CD4-positive, alpha-beta T cell treated with Interleukin-15 for 4 hours (primary cell): ENCODE results near the gene CFAP61.

Source experiments
- DNase-seq: peaks from one replicate; pipeline ENCODE4 v3.0.0-alpha.2; 2020; ENCODE audit warnings: low spot score

CFAP61 gene

GRCh38 chr20:20365480-20366161 is 313.3 kb downstream of the CFAP61 start:
- no peak for DNase-seq

GRCh38 chr20:20366551-20366875 is 314.2 kb downstream of the CFAP61 start:
- DNase-seq = no peak

GRCh38 chr20:20366876-20367574 is 314.7 kb downstream of the CFAP61 start:
- DNase-seq = no peak

GRCh38 chr20:20367575-20368417 is 315.5 kb downstream of the CFAP61 start, which contains the start of gene INSM1:
TSS of gene INSM1 (plus strand) at chr20:20368104. CDS start at chr20:20368268, 164 bp downstream.
- no peak for DNase-seq

- no peak for DNase-seq
Observed at GRCh38 chr20:20368418-20369249, 316.3 kb downstream of the CFAP61 start.

- DNase-seq = no peak
Observed at GRCh38 chr20:20369250-20370093, 317.1 kb downstream of the CFAP61 start.

GRCh38 chr20:20370094-20370575 is 317.8 kb downstream of the CFAP61 start:
- DNase-seq = no peak

GRCh38 chr20:20371083-20371482 is 318.8 kb downstream of the CFAP61 start:
- DNase-seq = no peak

- no peak for DNase-seq
Observed at GRCh38 chr20:20371681-20372080, 319.3 kb downstream of the CFAP61 start.

- no peak for DNase-seq
Observed at GRCh38 chr20:20373091-20373571, 320.8 kb downstream of the CFAP61 start.

- DNase-seq = no peak
Observed at GRCh38 chr20:20375862-20376261, 323.5 kb downstream of the CFAP61 start.

GRCh38 chr20:20386192-20386591 is 333.9 kb downstream of the CFAP61 start:
- no peak for DNase-seq

GRCh38 chr20:20390393-20390792 is 338.1 kb downstream of the CFAP61 start:
- no peak for DNase-seq

GRCh38 chr20:20391115-20391514 is 338.8 kb downstream of the CFAP61 start:
- no peak for DNase-seq

GRCh38 chr20:20391766-20392165 is 339.4 kb downstream of the CFAP61 start:
- no peak for DNase-seq

- no peak for DNase-seq
Observed at GRCh38 chr20:20393207-20394120, 341.1 kb downstream of the CFAP61 start.

GRCh38 chr20:20395087-20395486 is 342.8 kb downstream of the CFAP61 start:
- DNase-seq = no peak

- no peak for DNase-seq
Observed at GRCh38 chr20:20395903-20396568, 343.7 kb downstream of the CFAP61 start.

GRCh38 chr20:20396794-20397193 is 344.5 kb downstream of the CFAP61 start:
- DNase-seq = no peak
